Suprapubic skin (tissue), 4 donors: ENCODE measurements around the gene C14orf93. TPM values are rescaled to one million over a fixed set of nuclear protein-coding genes. Genes with fewer than 3 reads are reported as not detected.
"Not testable (repeated sequence)": the region's sequence is repeated elsewhere in the genome, so short reads cannot be mapped to it uniquely, and the experiment has no call there.

ENCODE experiments used
- DNase-seq, 2 donors: peaks; one replicate each; pipeline ENCODE4 v3.0.0-alpha.2; 2019; ENCODE audit warnings: low spot score in 2 of 2
- H3K27ac ChIP-seq: fragments of 200-600 bp; sonication (generic); one replicate; pipeline ENCODE4 v1.5.1; 2019
- H3K27me3 ChIP-seq: fragments of 200-600 bp; sonication (generic); one replicate; pipeline ENCODE4 v1.5.1; 2019
- H3K36me3 ChIP-seq: fragments of 200-600 bp; sonication (generic); one replicate; pipeline ENCODE4 v1.5.1; 2019
- H3K4me1 ChIP-seq: fragments of 200-600 bp; sonication (generic); one replicate; pipeline ENCODE4 v1.5.1; 2019
- H3K4me3 ChIP-seq: fragments of 200-600 bp; sonication (generic); one replicate; pipeline ENCODE4 v1.5.1; 2019; ENCODE audit warnings: mild to moderate bottlenecking
- H3K9me3 ChIP-seq: fragments of 200-600 bp; sonication (generic); one replicate; pipeline ENCODE4 v1.5.1; 2019
- CTCF ChIP-seq, 2 donors: fragments of 200-600 bp in 1 of 2; fragments of 450-650 bp in 1 of 2; sonication (generic) in 1 of 2; IDR thresholded peaks; one replicate each; pipeline ENCODE4 v1.5.1; 2016 to 2019; ENCODE audit warnings: antibody characterized with exemption in 2 of 2, mild to moderate bottlenecking in 1 of 2, moderate library complexity in 1 of 2
- EP300 ChIP-seq: sonication (generic); formaldehyde crosslinking; IDR thresholded peaks from one replicate; pipeline ENCODE4 v1.6.1; 2017; ENCODE audit warnings: antibody characterized with exemption
- POLR2A ChIP-seq, 2 donors: fragments of 450-650 bp; IDR thresholded peaks; one replicate each; pipeline ENCODE4 v1.6.1; 2017; ENCODE audit warnings: antibody characterized with exemption in 2 of 2, mild to moderate bottlenecking in 2 of 2, moderate library complexity in 2 of 2
- POLR2AphosphoS5 ChIP-seq, 3 donors: sonication (generic); formaldehyde crosslinking; IDR thresholded peaks; one replicate each; pipeline ENCODE4 v1.6.1; 2017; ENCODE audit warnings: antibody characterized with exemption in 3 of 3
- WGBS: methylation state at CpG from one replicate; pipeline ENCODE4 v1.1.5; 2018; 5-methylcytosine and 5-hydroxymethylcytosine counted together
- total RNA-seq, 4 donors: library from RNA; depleted of rRNA; stranded (reverse); fragments of >200 nt; gene quantifications; one replicate each; pipeline ENCODE4 v1.1.0, GENCODE V29; 2016

The C14orf93 gene
- total RNA-seq, 4 donors from 2014 or later = 19.1 to 32.9 (median 24.3) TPM

- Histone ChIP-seq H3K36me3 (no peaks in the 10 kb centered on the region), H3K27me3 (no peaks in the 10 kb centered on the region), H3K9me3 (no peaks in the 10 kb centered on the region), H3K4me3 (no peak overlapping the region), H3K27ac (no peak overlapping the region), H3K4me1 (peaks cover 40% of the 10 kb centered on the region)
- TF ChIP-seq POLR2A (IDR thresholded peaks at IDR 0.05) (no peak), POLR2AphosphoS5 (IDR thresholded peaks at IDR 0.05) (no peak)
- DNase-seq = no peak
- WGBS = 81% methylated on average over 3 of the region's 3 CpGs
Observed at GRCh38 chr14:23005451-23006187, 4.3 kb downstream of the C14orf93 start.

GRCh38 chr14:23004274-23004673 lies 5.7 kb downstream of the C14orf93 start:
- H3K36me3 ChIP-seq, H3K27me3 ChIP-seq, H3K9me3 ChIP-seq, DNase-seq, H3K27ac ChIP-seq, H3K4me3 ChIP-seq: not testable (repeated sequence)
- WGBS = 100% methylated on average over 4 of the region's 4 CpGs
- peaks cover 29% of the 10 kb centered on the region for H3K4me1 ChIP-seq

- no peaks in the 10 kb centered on the region for H3K27me3 ChIP-seq
- no peak overlapping the region for H3K27ac ChIP-seq
- H3K4me3 ChIP-seq = no peak overlapping the region
- WGBS = 94% methylated on average over 3 of the region's 3 CpGs
- TF ChIP-seq EP300 (no peak), POLR2AphosphoS5 (IDR thresholded peaks at IDR 0.05) (no peak), CTCF (IDR thresholded peaks at IDR 0.05) (no peak), POLR2A (IDR thresholded peaks at IDR 0.05) (no peak)
- H3K36me3 ChIP-seq = peaks cover 13% of the 10 kb centered on the region
- DNase-seq = no peak
- no peaks in the 10 kb centered on the region for H3K9me3 ChIP-seq
- peaks cover 14% of the 10 kb centered on the region for H3K4me1 ChIP-seq
Observed at GRCh38 chr14:23002592-23002991, 7.4 kb downstream of the C14orf93 start.

- TF ChIP-seq CTCF (IDR thresholded peaks at IDR 0.05) (no peak), POLR2AphosphoS5 (IDR thresholded peaks at IDR 0.05) (no peak), EP300 (no peak), POLR2A (IDR thresholded peaks at IDR 0.05) (no peak)
- Histone ChIP-seq H3K27ac (no peak overlapping the region), H3K4me3 (no peak overlapping the region), H3K9me3 (no peaks in the 10 kb centered on the region), H3K36me3 (peaks cover 13% of the 10 kb centered on the region), H3K27me3 (no peaks in the 10 kb centered on the region), H3K4me1 (peaks cover 2% of the 10 kb centered on the region)
- no peak for DNase-seq
- 96% methylated on average over 2 of the region's 2 CpGs for WGBS
Observed at GRCh38 chr14:23000860-23001259, 9.1 kb downstream of the C14orf93 start.

GRCh38 chr14:22998329-22999012 lies 11.5 kb downstream of the C14orf93 start:
- WGBS = 87% methylated on average over 16 of the region's 16 CpGs
- DNase-seq = no peak
- peaks cover 13% of the 10 kb centered on the region for H3K36me3 ChIP-seq
- H3K27ac ChIP-seq = no peak overlapping the region
- no peaks in the 10 kb centered on the region for H3K27me3 ChIP-seq
- TF ChIP-seq EP300 = no peak
- no peak for TF ChIP-seq CTCF (IDR thresholded peaks at IDR 0.05)
- no peak for TF ChIP-seq POLR2A (IDR thresholded peaks at IDR 0.05)
- no peak for TF ChIP-seq POLR2AphosphoS5 (IDR thresholded peaks at IDR 0.05)
- H3K9me3 ChIP-seq = no peaks in the 10 kb centered on the region
- peaks cover 5% of the 10 kb centered on the region for H3K4me1 ChIP-seq
- H3K4me3 ChIP-seq = no peak overlapping the region

- no peak overlapping the region for H3K27ac ChIP-seq
- H3K36me3 ChIP-seq = peaks cover 13% of the 10 kb centered on the region
- H3K4me1 ChIP-seq = peaks cover 5% of the 10 kb centered on the region
- no peak overlapping the region for H3K4me3 ChIP-seq
- no peak for DNase-seq
- H3K27me3 ChIP-seq = no peaks in the 10 kb centered on the region
- WGBS = 73% methylated on average over 9 of the region's 9 CpGs
- H3K9me3 ChIP-seq = no peaks in the 10 kb centered on the region
- TF ChIP-seq POLR2AphosphoS5 (IDR thresholded peaks at IDR 0.05) (no peak), EP300 (no peak), POLR2A (IDR thresholded peaks at IDR 0.05) (no peak), CTCF (IDR thresholded peaks at IDR 0.05) (no peak)
Observed at GRCh38 chr14:22997676-22998323, 12.1 kb downstream of the C14orf93 start.
